Kidney epithelial cell (primary cell): Measurements from ENCODE around the gene OBP2B. TPM values are rescaled to one million over a fixed set of nuclear protein-coding genes. Genes with fewer than 3 reads are reported as not detected.

ENCODE experiments used
- DNase-seq: peaks from one replicate; pipeline ENCODE4 v3.0.0-alpha.2; 2010; ENCODE audit warnings: low read depth
- H3K27me3 ChIP-seq: 2 replicates; pipeline ENCODE4 v1.6.0; 2011; ENCODE audit warnings: low read length; ENCODE audit not compliant: control insufficient read depth, insufficient read depth
- H3K36me3 ChIP-seq: 2 replicates; pipeline ENCODE4 v1.5.1; 2011; ENCODE audit warnings: low read length; ENCODE audit not compliant: control insufficient read depth, insufficient read depth
- H3K4me3 ChIP-seq: 2 replicates; pipeline ENCODE4 v1.5.1; 2011; ENCODE audit warnings: low read depth, mild to moderate bottlenecking, control low read depth, low read length
- CTCF ChIP-seq: IDR thresholded peaks from 2 replicates; pipeline ENCODE4 v1.5.1; 2011; ENCODE audit warnings: mild to moderate bottlenecking, moderate library complexity, low read length, control low read depth, inconsistent platforms; ENCODE audit not compliant: insufficient read depth, poor library complexity, severe bottlenecking
- total RNA-seq: library from RNA; depleted of rRNA; stranded (reverse); fragments of >200 nt; gene quantifications from 2 replicates; pipeline ENCODE4 v1.2.3, GENCODE V29; 2015

Gene OBP2B
- total RNA-seq, 1 donor from 2014 or later: not detected

- Histone ChIP-seq H3K4me3 (no peak overlapping the region), H3K36me3 (no peaks in the 10 kb centered on the region), H3K27me3 (peaks cover 4% of the 10 kb centered on the region)
- no peak for TF ChIP-seq CTCF
- DNase-seq: no peak
These were observed 4.1 kb downstream of the OBP2B start for GRCh38 chr9:133204993-133205336.

GRCh38 chr9:133204335-133204992 is 4.6 kb downstream of the OBP2B start:
- Histone ChIP-seq H3K27me3 (peaks cover 9% of the 10 kb centered on the region), H3K36me3 (no peaks in the 10 kb centered on the region), H3K4me3 (no peak overlapping the region)
- DNase-seq: no peak
- TF ChIP-seq CTCF: no peak

GRCh38 chr9:133203506-133204075 is 5.5 kb downstream of the OBP2B start:
- no peak for DNase-seq
- no peak for TF ChIP-seq CTCF
- Histone ChIP-seq H3K4me3 (no peak overlapping the region), H3K27me3 (peaks cover 9% of the 10 kb centered on the region), H3K36me3 (no peaks in the 10 kb centered on the region)

- Histone ChIP-seq H3K4me3 (no peak overlapping the region), H3K36me3 (no peaks in the 10 kb centered on the region), H3K27me3 (peaks cover 9% of the 10 kb centered on the region)
- DNase-seq: no peak
- TF ChIP-seq CTCF: no peak
These were observed 6.2 kb downstream of the OBP2B start for GRCh38 chr9:133202688-133203453.

GRCh38 chr9:133202145-133202513 is 6.9 kb downstream of the OBP2B start:
- H3K36me3 ChIP-seq: no peaks in the 10 kb centered on the region
- no peak for TF ChIP-seq CTCF

More at GRCh38 chr9:133202145-133202513, 6.9 kb downstream of the OBP2B start:
- H3K27me3 ChIP-seq: peaks cover 9% of the 10 kb centered on the region
- DNase-seq: no peak
- no peak overlapping the region for H3K4me3 ChIP-seq
